ENCODE results near the gene ALPK3. TPM values are rescaled to one million over a fixed set of nuclear protein-coding genes. Genes with fewer than 3 reads are reported as not detected.

Gene ALPK3
- total RNA-seq, 1 donor from 2014 or later = 2.5 TPM

DNA sequence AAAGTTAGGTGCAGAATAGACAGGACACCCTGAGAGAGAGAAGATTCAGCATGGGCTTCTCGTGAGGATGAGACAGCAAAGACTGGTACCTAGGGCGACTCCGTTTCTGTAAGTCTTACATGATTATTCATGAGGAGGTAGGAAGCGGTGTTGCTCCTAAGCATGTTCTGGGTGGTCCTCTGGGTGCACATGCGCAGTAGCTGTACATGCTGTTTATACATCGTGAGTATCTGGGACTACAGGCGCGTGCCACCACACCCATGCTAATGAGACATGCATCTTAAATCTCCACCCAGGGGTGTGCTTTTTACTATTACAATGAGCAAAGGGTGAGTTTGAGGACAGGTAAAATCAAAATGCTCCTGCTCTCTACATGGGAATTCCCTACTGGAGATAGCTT lies 12.3 kb downstream of the ALPK3 start:
- no peak overlapping the region for H3K27ac ChIP-seq
- no peak for DNase-seq (ENCODE audit: extremely low spot score in 2 of 2)
- H3K4me3 ChIP-seq = no peak overlapping the region
- H3K36me3 ChIP-seq = no peaks in the 10 kb centered on the region
- TF ChIP-seq POLR2AphosphoS5 (IDR thresholded peaks at IDR 0.05; ENCODE audit: insufficient read depth in 1 of 2, low read depth in 1 of 2) = no peak
- intact Hi-C loops (cut with DNase I) = loop anchor here (2.0 kb wide), 1 partner anchor 51 kb away; no protein-coding TSS in a partner anchor
- no peaks in the 10 kb centered on the region for H3K27me3 ChIP-seq
- no peaks in the 10 kb centered on the region for H3K9me3 ChIP-seq
- peaks cover 20% of the 10 kb centered on the region for H3K4me1 ChIP-seq

DNA sequence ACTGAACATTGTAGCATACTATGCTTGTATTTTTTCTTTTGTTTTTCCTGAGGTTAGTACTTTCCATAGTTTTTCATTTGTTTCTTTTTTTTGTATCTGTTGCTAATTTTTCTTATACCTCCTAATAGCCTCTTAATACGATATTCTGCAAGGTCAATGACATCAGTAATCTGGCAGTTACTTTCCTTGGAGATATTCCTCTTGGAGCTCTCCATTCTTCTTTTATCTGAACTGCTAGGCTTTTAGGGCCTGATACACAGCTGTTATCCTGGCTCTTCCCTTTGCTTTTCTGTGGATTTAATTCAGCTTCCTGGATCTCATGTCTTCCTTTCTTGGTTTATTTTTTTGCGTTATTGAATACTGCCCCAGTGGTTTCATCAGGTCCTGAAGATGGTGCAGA lies 12.9 kb downstream of the ALPK3 start:
- Histone ChIP-seq H3K4me3 (no peak overlapping the region), H3K27ac (peak overlapping the region; percentile 54), H3K36me3 (no peaks in the 10 kb centered on the region), H3K9me3 (no peaks in the 10 kb centered on the region), H3K4me1 (peaks cover 14% of the 10 kb centered on the region), H3K27me3 (no peaks in the 10 kb centered on the region)
- TF ChIP-seq POLR2AphosphoS5 (IDR thresholded peaks at IDR 0.05; ENCODE audit: insufficient read depth in 1 of 2, low read depth in 1 of 2) (no peak), POLR2A (IDR thresholded peaks at IDR 0.05) (no peak)
- TF ChIP-seq, protein P1, sequence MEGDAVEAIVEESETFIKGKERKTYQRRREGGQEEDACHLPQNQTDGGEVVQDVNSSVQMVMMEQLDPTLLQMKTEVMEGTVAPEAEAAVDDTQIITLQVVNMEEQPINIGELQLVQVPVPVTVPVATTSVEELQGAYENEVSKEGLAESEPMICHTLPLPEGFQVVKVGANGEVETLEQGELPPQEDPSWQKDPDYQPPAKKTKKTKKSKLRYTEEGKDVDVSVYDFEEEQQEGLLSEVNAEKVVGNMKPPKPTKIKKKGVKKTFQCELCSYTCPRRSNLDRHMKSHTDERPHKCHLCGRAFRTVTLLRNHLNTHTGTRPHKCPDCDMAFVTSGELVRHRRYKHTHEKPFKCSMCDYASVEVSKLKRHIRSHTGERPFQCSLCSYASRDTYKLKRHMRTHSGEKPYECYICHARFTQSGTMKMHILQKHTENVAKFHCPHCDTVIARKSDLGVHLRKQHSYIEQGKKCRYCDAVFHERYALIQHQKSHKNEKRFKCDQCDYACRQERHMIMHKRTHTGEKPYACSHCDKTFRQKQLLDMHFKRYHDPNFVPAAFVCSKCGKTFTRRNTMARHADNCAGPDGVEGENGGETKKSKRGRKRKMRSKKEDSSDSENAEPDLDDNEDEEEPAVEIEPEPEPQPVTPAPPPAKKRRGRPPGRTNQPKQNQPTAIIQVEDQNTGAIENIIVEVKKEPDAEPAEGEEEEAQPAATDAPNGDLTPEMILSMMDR (IDR thresholded peaks at IDR 0.05) = no peak
- intact Hi-C loops (cut with DNase I) = loop anchor here (5.0 kb wide), 1 partner anchor 92 kb away; no protein-coding TSS in a partner anchor
- no peak for DNase-seq (ENCODE audit: extremely low spot score in 2 of 2)

DNA sequence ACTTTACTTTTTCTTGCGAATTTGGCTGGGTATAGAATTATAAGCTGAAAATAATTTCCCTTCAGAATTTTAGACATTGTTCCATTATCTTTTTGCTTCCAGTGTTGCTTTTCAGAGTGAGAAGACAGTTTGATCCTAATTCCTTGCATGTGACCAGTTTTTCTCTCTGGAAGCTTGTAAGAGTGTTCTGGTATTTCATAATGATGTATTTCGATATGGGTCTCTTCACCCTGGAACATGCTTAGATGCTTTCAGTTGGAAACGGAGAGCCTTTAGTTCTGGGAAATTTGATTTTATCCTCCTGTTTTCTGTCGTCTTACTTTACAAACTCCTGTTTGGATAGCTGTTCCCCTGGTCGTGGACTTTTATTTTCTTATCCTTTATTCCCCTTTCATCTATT lies 13.9 kb downstream of the ALPK3 start:
- no peak overlapping the region for H3K4me3 ChIP-seq
- peak overlapping the region; percentile 54 for H3K27ac ChIP-seq
- H3K4me1 ChIP-seq = peaks cover 11% of the 10 kb centered on the region
- no peaks in the 10 kb centered on the region for H3K9me3 ChIP-seq
- no peaks in the 10 kb centered on the region for H3K36me3 ChIP-seq
- no peak for DNase-seq (ENCODE audit: extremely low spot score in 2 of 2)
- intact Hi-C loops (cut with DNase I) = loop anchor here (5.0 kb wide), 1 partner anchor 91 kb away; no protein-coding TSS in a partner anchor
- TF ChIP-seq, protein P1 (IDR thresholded peaks at IDR 0.05) = no peak
- peak in 1 of 2 donors; percentile 33 for TF ChIP-seq POLR2AphosphoS5 (IDR thresholded peaks at IDR 0.05; ENCODE audit: insufficient read depth in 1 of 2, low read depth in 1 of 2)
- H3K27me3 ChIP-seq = no peaks in the 10 kb centered on the region

DNA sequence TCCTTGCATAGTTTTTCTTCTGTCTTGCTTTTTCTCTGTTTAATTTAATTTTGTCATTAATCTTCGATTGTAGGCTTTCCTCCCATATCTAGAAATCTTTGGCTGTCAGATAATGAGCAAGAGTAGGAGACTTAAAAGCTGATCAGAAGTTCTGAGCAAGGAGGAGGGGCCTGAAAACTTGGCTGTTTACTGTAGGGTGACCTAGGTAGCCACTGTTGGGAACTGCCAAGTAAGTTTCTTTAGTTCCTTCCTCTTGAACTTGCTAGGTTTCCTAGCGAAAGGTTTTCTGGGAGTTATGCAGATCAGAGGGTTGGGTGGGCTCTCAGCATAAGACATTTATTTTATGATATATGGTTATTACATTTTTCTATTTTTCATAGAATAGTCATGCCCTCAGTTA lies 14.5 kb downstream of the ALPK3 start:
- peaks cover 11% of the 10 kb centered on the region for H3K4me1 ChIP-seq
- H3K9me3 ChIP-seq = no peaks in the 10 kb centered on the region
- TF ChIP-seq POLR2A (IDR thresholded peaks at IDR 0.05) = no peak
- TF ChIP-seq, protein P1 (IDR thresholded peaks at IDR 0.05) = no peak
- TF ChIP-seq POLR2AphosphoS5 (IDR thresholded peaks at IDR 0.05; ENCODE audit: insufficient read depth in 1 of 2, low read depth in 1 of 2) = no peak
- H3K27ac ChIP-seq = peak overlapping the region; percentile 41
- no peak for DNase-seq (ENCODE audit: extremely low spot score in 2 of 2)
- no peaks in the 10 kb centered on the region for H3K27me3 ChIP-seq
- intact Hi-C loops (cut with DNase I) = loop anchor here (5.0 kb wide), 1 partner anchor 91 kb away; no protein-coding TSS in a partner anchor
- H3K36me3 ChIP-seq = no peaks in the 10 kb centered on the region
- no peak overlapping the region for H3K4me3 ChIP-seq

DNA sequence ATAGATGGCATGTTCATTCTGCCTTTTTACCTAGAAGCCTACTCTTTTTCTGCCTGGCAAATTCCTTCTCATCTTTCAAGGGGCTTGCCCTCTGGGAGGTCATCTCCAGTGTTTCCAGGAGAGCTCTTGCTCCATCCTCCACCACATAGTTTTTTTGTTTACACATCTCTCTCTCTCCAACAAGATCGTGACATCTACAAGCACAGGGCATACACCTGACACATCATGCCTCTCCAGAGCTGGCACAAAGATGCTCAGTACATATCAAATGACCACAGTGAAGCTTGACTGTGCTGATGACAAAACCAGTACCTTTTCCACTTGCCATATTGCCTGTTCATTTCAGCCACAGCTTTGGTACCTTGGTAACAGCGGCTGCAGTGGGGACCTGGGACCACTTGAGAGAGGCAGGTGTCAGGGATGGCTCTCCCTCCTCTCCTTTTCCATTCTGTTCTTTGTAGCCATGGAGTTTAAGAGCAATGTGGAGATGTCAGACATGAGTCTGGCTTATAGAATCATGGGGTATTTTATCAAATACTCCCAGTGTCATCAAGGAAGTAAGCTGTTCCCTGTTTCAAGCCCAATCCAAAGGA lies 15.4 kb downstream of the ALPK3 start:
- Histone ChIP-seq H3K4me1 (peaks cover 11% of the 10 kb centered on the region), H3K9me3 (no peaks in the 10 kb centered on the region), H3K27ac (no peak overlapping the region), H3K36me3 (no peaks in the 10 kb centered on the region), H3K27me3 (no peaks in the 10 kb centered on the region), H3K4me3 (no peak overlapping the region)
- DNase-seq (ENCODE audit: extremely low spot score in 2 of 2) = no peak
- TF ChIP-seq POLR2A (IDR thresholded peaks at IDR 0.05) (no peak), POLR2AphosphoS5 (IDR thresholded peaks at IDR 0.05; ENCODE audit: insufficient read depth in 1 of 2, low read depth in 1 of 2) (no peak)
- TF ChIP-seq, protein P1 (IDR thresholded peaks at IDR 0.05) = no peak
- intact Hi-C loops (cut with DNase I) = loop anchor here (5.0 kb wide), 1 partner anchor 90 kb away; no protein-coding TSS in a partner anchor
